ENCODE measurements around the gene FSIP1. TPM values are rescaled to one million over a fixed set of nuclear protein-coding genes. Genes with fewer than 3 reads are reported as not detected.

FSIP1 gene
- total RNA-seq, 1 donor from 2014 or later: 0.96 TPM

- H3K4me1 ChIP-seq: no peaks in the 10 kb centered on the region
- H3K27me3 ChIP-seq: no peaks in the 10 kb centered on the region
- no peak for ATAC-seq
- no peak for TF ChIP-seq CTCF (IDR thresholded peaks at IDR 0.05)
- intact Hi-C loops (cut with DNase I): no loop called here
- no peaks in the 10 kb centered on the region for H3K9me3 ChIP-seq
- H3K4me3 ChIP-seq: no peak overlapping the region
- no peak overlapping the region for H3K27ac ChIP-seq
- DNase-seq: no peak
- H3K36me3 ChIP-seq: no peaks in the 10 kb centered on the region
These were observed 116.0 kb downstream of the FSIP1 start for GRCh38 chr15:39666677-39667076.

- no peak for TF ChIP-seq CTCF (IDR thresholded peaks at IDR 0.05)
- intact Hi-C loops (cut with DNase I): no loop called here
- Histone ChIP-seq H3K36me3 (no peaks in the 10 kb centered on the region), H3K9me3 (no peaks in the 10 kb centered on the region), H3K27ac (no peak overlapping the region), H3K4me1 (no peaks in the 10 kb centered on the region), H3K27me3 (no peaks in the 10 kb centered on the region), H3K4me3 (no peak overlapping the region)
- DNase-seq (no peak), ATAC-seq (no peak)
These were observed 116.9 kb downstream of the FSIP1 start for GRCh38 chr15:39665629-39666250.

- DNase-seq (no peak), ATAC-seq (no peak)
- TF ChIP-seq CTCF (IDR thresholded peaks at IDR 0.05): no peak
- Histone ChIP-seq H3K27me3 (no peaks in the 10 kb centered on the region), H3K36me3 (no peaks in the 10 kb centered on the region), H3K4me3 (no peak overlapping the region), H3K9me3 (no peaks in the 10 kb centered on the region), H3K4me1 (no peaks in the 10 kb centered on the region), H3K27ac (no peak overlapping the region)
- intact Hi-C loops (cut with DNase I): no loop called here
These were observed 118.9 kb downstream of the FSIP1 start for GRCh38 chr15:39663704-39664250.

GRCh38 chr15:39661776-39662175 is 120.9 kb downstream of the FSIP1 start:
- no peak for TF ChIP-seq CTCF (IDR thresholded peaks at IDR 0.05)
- no peaks in the 10 kb centered on the region for H3K36me3 ChIP-seq
- no peak for ATAC-seq
- no peaks in the 10 kb centered on the region for H3K9me3 ChIP-seq
- H3K4me1 ChIP-seq: no peaks in the 10 kb centered on the region
- no peak overlapping the region for H3K27ac ChIP-seq
- no peak for DNase-seq
- H3K27me3 ChIP-seq: no peaks in the 10 kb centered on the region
- no peak overlapping the region for H3K4me3 ChIP-seq
- intact Hi-C loops (cut with DNase I): no loop called here

- Histone ChIP-seq H3K9me3 (no peaks in the 10 kb centered on the region), H3K4me1 (no peaks in the 10 kb centered on the region), H3K27ac (no peak overlapping the region), H3K4me3 (no peak overlapping the region), H3K36me3 (no peaks in the 10 kb centered on the region), H3K27me3 (no peaks in the 10 kb centered on the region)
- DNase-seq: no peak
- no peak for ATAC-seq
- intact Hi-C loops (cut with DNase I): no loop called here
- no peak for TF ChIP-seq CTCF (IDR thresholded peaks at IDR 0.05)
These were observed 123.9 kb downstream of the FSIP1 start for GRCh38 chr15:39658740-39659139.

- Histone ChIP-seq H3K27me3 (no peaks in the 10 kb centered on the region), H3K4me3 (no peak overlapping the region), H3K9me3 (no peaks in the 10 kb centered on the region), H3K27ac (no peak overlapping the region), H3K36me3 (no peaks in the 10 kb centered on the region), H3K4me1 (no peaks in the 10 kb centered on the region)
- DNase-seq (no peak), ATAC-seq (no peak)
- intact Hi-C loops (cut with DNase I): no loop called here
- no peak for TF ChIP-seq CTCF (IDR thresholded peaks at IDR 0.05)
These were observed 125.0 kb downstream of the FSIP1 start for GRCh38 chr15:39657668-39658067.

All from upper lobe of right lung (tissue), 1 donor.